Measurements from ENCODE around the gene NRP1. TPM values are rescaled to one million over a fixed set of nuclear protein-coding genes. Genes with fewer than 3 reads are reported as not detected.

The NRP1 gene
- under 1 TPM; 0.51 to 0.60 TPM for total RNA-seq

DNA sequence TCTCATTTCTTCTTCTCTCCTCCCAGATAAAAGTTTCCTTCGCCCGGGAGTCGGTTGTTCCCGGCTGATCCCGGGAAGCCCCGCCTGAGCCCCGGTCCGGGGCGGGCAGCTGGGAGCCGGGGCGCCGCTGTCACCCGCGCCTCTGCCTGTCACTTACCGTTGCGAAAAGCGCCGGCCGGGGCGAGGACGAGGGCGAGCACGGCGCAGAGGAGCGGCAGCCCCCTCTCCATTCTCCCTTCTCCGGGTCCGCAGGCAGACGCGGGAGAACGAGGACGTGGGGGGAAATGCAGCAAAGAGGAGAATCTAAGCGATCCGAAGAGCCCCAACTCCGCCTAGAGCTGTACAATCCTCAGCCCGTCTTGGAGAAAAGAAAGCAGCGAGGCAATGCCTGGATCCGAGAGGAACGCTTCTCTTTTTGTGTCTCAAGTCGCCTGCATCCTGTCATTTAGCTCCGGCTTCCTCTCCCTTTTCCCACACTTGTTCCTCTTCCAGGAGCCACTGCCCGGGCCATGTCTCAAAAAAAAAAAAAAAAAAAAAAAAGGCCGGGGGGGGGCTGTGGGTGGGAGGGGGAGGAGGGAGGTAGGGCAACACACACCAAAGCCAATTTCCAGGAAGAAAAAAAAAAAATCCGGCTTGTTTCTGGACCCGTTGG lies at the start of gene NRP1:
TSS of gene NRP1 (minus strand) at position 515 of the 652 bp plus-strand sequence. CDS start at position 230, 285 bp downstream.

